HG02588 (cell line): ENCODE measurements around the gene ZBTB7C.
A peak's percentile ranks its signal among the peaks of the same experiment; 100 is the strongest.

Experiments used
- ATAC-seq: cut with Tn5 transposase; IDR thresholded peaks from one replicate; pipeline ENCODE4 v1.9.1; 2021; ENCODE audit warnings: mild to moderate bottlenecking, moderate library complexity; ENCODE audit not compliant: unreplicated experiment

Gene ZBTB7C

DNA sequence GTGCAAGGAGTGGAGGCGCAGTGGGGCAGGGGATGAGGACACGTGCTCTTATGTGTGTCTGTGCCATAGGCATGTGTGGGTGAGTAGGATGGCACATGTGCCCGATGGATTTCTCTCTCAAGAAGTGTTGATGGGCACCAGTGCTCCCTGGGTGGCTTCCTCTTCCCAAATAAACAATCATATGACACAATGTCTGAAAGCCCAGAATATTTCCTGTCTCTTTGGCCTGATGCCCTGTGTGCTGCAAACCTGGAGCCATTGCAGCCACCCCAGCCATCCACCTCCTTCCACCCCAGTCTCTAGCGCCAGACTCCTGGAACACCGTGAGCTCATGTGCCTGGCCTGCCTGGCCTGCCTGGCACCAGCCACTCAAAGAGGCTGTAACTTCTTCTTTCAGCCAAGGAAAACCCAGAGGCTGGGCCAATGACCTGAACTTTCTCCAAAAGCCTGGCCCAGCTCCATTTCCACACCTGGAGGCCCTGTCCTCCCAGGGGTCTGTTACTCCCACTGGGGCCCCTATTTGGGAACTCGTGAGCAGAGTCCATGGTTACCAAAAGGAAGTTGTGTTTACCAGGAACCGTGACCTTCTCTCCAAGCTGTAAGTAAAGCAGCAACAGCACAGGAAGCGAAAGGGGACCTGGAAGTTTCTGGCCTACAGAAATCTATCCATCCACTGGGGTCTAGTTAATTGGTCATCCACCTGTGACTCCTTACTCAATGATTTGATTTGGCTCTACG is 9.5 kb upstream of the ZBTB7C start:
- no peak for ATAC-seq

DNA sequence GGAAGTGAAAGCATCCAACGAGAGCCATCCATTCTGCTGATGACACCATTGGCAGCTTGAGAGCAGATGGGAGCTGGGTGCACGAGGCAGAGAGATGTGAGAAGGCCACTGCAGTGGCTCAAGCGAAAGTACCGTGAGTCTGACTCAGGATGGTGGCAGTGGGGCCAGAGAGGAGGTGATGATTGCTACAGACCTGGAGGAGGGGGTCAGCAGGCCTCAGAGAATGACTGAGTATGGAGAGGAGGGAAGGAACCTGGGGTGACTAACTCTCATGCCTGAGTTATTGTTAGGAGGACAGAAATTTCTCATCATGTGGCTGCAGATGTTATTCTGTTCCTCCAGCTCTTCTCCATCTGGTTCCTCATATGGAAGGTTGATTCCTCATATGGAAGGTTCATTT is 8.8 kb upstream of the ZBTB7C start:
- no peak for ATAC-seq

GRCh38 chr18:48413342-48413741 is 4.2 kb upstream of the ZBTB7C start:
- no peak for ATAC-seq

DNA sequence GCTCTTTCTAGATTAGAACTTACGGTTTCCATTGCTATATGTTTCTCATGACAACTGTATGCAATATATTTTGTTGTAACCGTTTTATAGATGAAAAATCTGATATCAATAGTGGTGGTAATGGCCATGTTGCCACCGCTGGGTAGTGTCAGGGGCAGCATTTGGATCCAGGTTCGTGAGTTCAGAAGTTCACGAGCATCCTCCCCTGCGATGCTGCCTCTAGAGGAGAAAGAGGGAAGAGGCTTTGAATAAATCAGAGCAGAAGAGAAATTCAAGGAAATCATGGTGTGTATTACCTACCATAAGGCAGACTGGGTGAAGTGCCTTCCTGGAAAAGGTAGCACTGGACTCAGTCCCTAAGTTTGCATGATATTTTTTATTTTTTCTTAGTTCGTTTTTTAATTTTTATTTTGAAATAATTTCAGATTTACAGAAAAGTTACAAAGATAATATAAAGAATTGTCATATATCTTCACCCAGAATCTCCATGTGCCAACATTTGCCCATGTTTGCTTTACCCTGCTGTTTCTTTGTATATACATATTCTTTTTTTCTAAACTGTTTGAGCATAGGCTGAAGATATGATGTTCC is 3.3 kb upstream of the ZBTB7C start:
- ATAC-seq = no peak

DNA sequence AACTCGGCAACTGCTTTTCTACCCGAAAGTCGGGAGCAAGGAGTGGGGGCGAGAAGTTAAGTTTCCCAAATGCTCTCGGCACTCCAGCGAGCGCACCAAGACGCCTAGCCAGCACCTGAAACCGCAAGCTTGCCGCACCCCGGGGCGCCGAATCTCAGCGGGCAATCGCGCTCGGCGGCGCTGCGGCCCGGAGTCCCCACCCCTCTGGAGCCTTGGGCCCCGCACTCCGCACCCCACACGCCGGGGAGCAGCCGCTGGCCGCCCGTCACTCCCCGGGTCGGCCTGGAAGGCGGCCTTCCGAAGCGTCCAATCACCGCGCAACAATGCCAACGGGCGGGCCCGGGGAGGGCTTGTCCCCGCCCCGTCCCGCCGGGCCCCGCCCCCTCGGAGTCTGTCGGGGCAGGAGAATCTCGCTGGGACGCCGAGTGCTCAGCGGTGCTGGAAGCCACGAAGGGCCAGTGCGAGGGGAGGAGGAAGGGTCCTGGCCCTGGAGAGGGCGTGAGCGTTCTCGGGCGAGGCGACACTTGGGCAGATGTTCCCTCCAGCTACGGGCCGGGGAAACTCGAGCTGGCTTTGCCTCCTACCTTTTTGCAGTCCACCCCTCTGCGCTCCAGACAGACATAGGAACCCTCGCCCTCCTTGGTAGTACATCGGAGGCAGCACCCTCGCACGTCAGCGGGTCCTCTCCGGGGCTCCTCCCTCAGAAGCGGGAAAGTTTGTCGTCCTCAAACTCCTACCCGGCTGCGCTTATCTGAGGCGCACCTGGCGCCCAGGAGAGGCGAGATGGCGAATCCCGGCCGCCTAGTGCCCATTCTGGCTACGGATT is 1.1 kb upstream of the ZBTB7C start:
- ATAC-seq = peak; percentile 98

- no peak for ATAC-seq
Observed at GRCh38 chr18:48409591-48410094, 460 bp upstream of the ZBTB7C start.

GRCh38 chr18:48408111-48408726 is 964 bp downstream of the ZBTB7C start:
- ATAC-seq = no peak

- no peak for ATAC-seq
Observed at GRCh38 chr18:48407358-48407757, 1.8 kb downstream of the ZBTB7C start.

DNA sequence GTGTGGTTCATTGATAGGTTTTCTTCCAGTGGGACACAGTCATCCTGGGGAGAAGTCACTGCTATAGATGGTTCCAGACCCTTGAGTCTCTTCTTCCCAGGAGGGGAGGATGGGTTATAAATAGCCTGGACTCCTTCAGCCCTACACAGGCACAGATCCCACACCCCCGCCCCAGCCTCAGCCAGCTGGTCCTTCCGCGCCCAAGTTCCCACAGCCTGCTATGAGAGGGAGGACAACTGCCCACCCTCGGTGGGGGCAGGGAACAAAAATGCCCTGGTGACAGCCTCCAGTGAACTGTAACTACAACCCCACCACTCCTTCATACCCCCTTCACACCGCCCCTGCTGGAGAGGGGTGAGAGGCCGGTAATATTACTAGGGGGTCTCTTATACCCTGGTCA is 3.2 kb downstream of the ZBTB7C start:
- ATAC-seq = no peak

- ATAC-seq = no peak
Observed at GRCh38 chr18:48404716-48405507, 4.3 kb downstream of the ZBTB7C start.

DNA sequence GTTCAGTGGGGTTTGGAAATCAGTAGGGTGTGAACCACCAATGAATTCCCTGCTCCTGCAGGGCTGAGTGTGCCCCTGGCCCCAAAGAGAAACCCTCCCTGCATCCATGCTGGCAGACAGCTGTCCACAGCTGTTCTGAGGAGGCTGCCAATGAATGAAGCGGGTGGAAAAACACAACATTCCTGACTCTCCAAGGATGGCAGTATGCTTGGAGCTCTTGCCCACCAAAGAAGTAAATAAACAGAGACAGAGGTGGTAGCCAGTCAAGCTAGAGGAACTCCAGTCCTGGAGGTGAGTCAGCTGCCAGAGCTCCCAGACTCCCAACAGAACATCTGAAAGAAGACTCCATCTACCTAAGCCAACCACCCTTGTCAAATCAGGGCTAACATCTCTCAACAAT is 6.2 kb downstream of the ZBTB7C start:
- ATAC-seq = no peak

DNA sequence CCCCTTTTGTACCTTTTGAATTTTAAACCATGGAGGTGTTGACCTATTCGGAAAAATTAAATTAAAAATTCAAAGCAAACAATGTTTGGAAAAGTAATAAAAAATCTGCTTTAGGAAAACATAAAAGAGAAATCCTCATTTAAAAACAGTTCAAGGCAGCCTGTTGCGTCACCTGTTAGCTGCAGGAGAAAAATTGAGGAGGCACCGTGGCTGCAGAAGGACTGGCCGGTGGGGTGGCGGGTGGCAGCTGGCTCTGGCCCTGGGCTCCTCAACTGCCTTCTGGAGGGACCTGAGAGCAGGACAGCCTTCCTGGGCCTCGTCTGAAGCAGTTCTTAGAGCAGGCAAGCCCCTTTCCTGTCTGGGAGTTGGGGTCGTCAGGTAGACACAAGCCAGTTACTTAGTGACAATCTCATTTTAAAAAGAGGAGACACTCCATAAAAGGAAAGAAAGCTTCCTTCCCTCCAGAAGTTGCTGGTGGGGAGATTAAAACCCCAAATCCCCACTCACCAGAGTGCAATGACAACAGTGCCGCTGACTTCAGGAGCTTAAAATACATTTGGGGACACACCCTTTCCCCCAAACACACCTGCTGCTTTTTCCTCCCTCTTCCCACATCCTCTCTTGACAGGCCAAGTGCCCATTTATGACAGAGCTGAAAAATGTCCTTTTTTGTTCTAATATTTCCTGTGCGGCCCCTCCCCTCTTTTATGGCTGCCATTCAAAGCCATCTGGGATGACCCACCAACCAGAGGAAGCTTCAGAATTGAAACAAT is 9.7 kb downstream of the ZBTB7C start:
- ATAC-seq = no peak

GRCh38 chr18:48398074-48398473 is 11.1 kb downstream of the ZBTB7C start:
- no peak for ATAC-seq

GRCh38 chr18:48397021-48397420 is 12.2 kb downstream of the ZBTB7C start:
- no peak for ATAC-seq

- ATAC-seq = no peak
Observed at GRCh38 chr18:48396561-48396960, 12.6 kb downstream of the ZBTB7C start.

DNA sequence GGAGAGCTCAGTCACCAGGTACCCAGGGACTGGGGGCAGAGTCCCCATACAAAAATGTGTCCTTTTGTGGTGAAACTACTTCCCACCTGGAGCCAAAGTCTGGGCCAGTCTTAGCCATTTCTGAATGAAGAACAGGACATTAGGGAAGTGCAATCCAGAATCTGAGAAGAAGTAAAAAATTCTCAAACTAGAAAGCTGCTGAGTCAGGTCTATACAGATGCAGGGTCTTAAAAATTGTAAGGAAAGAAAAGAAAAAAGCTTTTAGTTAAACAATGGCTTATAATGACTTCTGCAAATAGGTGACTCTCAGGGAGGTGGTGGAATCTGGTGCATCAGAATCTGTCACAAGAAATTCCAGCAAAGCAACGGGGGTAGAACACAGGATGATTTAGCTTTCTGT is 13.5 kb downstream of the ZBTB7C start:
- ATAC-seq = no peak

- no peak for ATAC-seq
Observed at GRCh38 chr18:48394176-48394575, 15.0 kb downstream of the ZBTB7C start.

DNA sequence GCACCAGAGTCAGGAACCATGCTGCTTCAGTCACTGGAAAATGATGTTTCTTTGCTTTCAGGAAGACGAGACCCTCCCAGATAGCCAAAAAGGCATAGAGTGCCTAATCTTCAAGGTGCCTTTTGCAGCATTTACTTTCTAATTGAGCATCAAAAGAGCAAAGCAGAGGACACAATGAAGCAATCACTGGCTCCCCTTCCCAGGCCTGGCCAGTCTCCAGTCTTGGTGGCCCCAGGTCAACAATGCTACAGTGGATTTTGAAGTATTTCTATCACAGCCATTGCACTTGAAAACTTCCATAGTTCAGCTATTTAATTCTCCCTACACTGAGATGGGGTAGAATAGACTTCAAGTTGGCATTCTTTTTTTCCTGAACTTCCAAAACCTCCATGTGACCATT is 15.4 kb downstream of the ZBTB7C start:
- ATAC-seq = no peak

- ATAC-seq = no peak
Observed at GRCh38 chr18:48393170-48393569, 16.0 kb downstream of the ZBTB7C start.

- ATAC-seq = no peak
Observed at GRCh38 chr18:48392268-48392667, 16.9 kb downstream of the ZBTB7C start.
